GM23248 (cell line): ENCODE measurements around the gene NEK6. TPM values are rescaled to one million over a fixed set of nuclear protein-coding genes. Genes with fewer than 3 reads are reported as not detected.
A peak's percentile ranks its signal among the peaks of the same experiment; 100 is the strongest.

Experiments
- DNase-seq: peaks from one replicate; pipeline ENCODE4 v3.0.0-alpha.2; 2015
- H2AFZ ChIP-seq: fragments of 200-600 bp; sonication (generic); 2 replicates; pipeline ENCODE4 v1.6.1; 2016; ENCODE audit warnings: antibody characterized with exemption
- H3F3A ChIP-seq: fragments of 200-600 bp; sonication (generic); 2 replicates; pipeline ENCODE4 v1.6.1; 2016; ENCODE audit warnings: mild to moderate bottlenecking, antibody characterized with exemption, mixed run types; ENCODE audit not compliant: insufficient read depth
- H3K27ac ChIP-seq: fragments of 200-600 bp; sonication (generic); 2 replicates; pipeline ENCODE4 v1.5.1; 2016; ENCODE audit warnings: mild to moderate bottlenecking
- H3K27me3 ChIP-seq: fragments of 200-600 bp; sonication (generic); replicated peaks from 2 replicates; pipeline ENCODE4 v1.6.1; 2016; ENCODE audit warnings: mild to moderate bottlenecking; ENCODE audit not compliant: insufficient read depth
- H3K36me3 ChIP-seq: fragments of 200-600 bp; sonication (generic); 2 replicates; pipeline ENCODE4 v1.6.1; 2016; ENCODE audit warnings: low read depth, mild to moderate bottlenecking
- H3K4me1 ChIP-seq: fragments of 200-600 bp; sonication (generic); 2 replicates; pipeline ENCODE4 v1.6.1; 2016; ENCODE audit warnings: mild to moderate bottlenecking; ENCODE audit not compliant: insufficient read depth
- H3K4me2 ChIP-seq: fragments of 200-600 bp; sonication (generic); one replicate; pipeline ENCODE4 v1.6.1; 2016; ENCODE audit warnings: mild to moderate bottlenecking; ENCODE audit not compliant: unreplicated experiment
- H3K4me3 ChIP-seq: fragments of 200-600 bp; sonication (generic); 2 replicates; pipeline ENCODE4 v1.5.1; 2016; ENCODE audit warnings: mild to moderate bottlenecking
- H3K79me2 ChIP-seq: fragments of 200-600 bp; sonication (generic); 2 replicates; pipeline ENCODE4 v1.6.1; 2016; ENCODE audit warnings: mild to moderate bottlenecking; ENCODE audit not compliant: insufficient read depth
- H3K9ac ChIP-seq: fragments of 200-600 bp; sonication (generic); 2 replicates; pipeline ENCODE4 v1.6.1; 2016; ENCODE audit warnings: mild to moderate bottlenecking
- H3K9me2 ChIP-seq: fragments of 200-600 bp; sonication (generic); 2 replicates; pipeline ENCODE4 v1.6.1; 2016; ENCODE audit warnings: mixed run types, mild to moderate bottlenecking, moderate library complexity; ENCODE audit not compliant: insufficient read depth
- H3K9me3 ChIP-seq: fragments of 200-600 bp; sonication (generic); one replicate; pipeline ENCODE4 v1.6.1; 2017; ENCODE audit warnings: low read depth
- H4K20me1 ChIP-seq: fragments of 200-600 bp; sonication (generic); 2 replicates; pipeline ENCODE4 v1.6.0; 2016; ENCODE audit not compliant: insufficient read depth
- EZH2 ChIP-seq: fragments of 200-600 bp; sonication (generic); IDR thresholded peaks from 2 replicates; pipeline ENCODE4 v1.6.1; 2018; ENCODE audit warnings: antibody characterized with exemption, mild to moderate bottlenecking; ENCODE audit not compliant: insufficient read depth, poor library complexity, severe bottlenecking
- EZH2phosphoT487 ChIP-seq: fragments of 200-600 bp; sonication (generic); IDR thresholded peaks from 2 replicates; pipeline ENCODE4 v1.6.1; 2018; ENCODE audit warnings: antibody characterized with exemption, moderate library complexity, mild to moderate bottlenecking, low read depth; ENCODE audit not compliant: insufficient read depth
- WGBS, 2 experiments: methylation state at CpG; one replicate each; pipeline ENCODE4 v1.1.6; 2015 to 2017; ENCODE audit warnings: low lambda C conversion rate in 2 of 2, low coverage in 1 of 2; ENCODE audit errors: missing lambda C conversion rate in 2 of 2; 5-methylcytosine and 5-hydroxymethylcytosine counted together
- in situ Hi-C: fragments of 300-500 bp; cut with MboI; formaldehyde crosslinking; loops from 2 replicates; pipeline ENCODE4 v1.15.0; 2020
- polyA plus RNA-seq: library from polyadenylated mRNA; unstranded; fragments of >200 nt; fragmentation: Nextera tagmentation; extraction: Ambion mirVana; gene quantifications from 2 replicates; pipeline ENCODE4 v1.2.1, GENCODE V29; 2016
- total RNA-seq: library from RNA; depleted of rRNA; stranded (reverse); fragments of >200 nt; shearing (Covaris generic); gene quantifications from 2 replicates; pipeline ENCODE4 v1.2.3, GENCODE V29; 2014

The NEK6 gene
- total and polyA plus RNA-seq, 2 experiments from 2014 or later = 43.7 to 69.6 TPM

DNA sequence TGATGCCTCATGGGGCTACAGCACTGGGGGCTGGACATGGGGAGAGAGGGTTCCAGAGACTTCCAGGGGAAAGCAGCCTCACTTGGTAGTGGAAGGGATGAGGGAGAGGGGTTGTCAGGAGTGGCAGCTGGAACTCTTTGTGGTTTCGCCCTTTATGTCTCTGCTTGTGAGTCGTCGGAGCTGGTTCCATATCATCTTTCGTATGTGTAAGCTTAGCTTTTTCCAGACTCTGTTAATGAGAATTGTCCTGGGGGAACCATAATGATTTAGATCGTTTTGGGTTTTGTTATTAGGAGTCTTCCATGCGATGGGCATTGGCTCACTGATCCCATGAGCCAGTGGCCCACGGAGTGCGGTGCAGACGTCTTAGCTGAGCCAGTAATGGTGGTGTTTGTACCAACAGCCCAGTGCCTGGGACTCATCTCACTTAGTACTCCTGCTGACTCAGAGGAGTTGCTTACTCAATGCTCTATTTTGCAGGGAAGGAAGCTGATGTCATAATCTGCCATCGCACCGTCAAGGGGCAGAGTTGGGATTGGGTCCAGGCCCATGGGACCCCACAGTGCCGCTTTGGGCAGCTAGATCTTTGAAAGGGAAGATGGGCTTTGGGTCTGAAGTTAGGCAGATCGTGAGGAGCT, 48.5 kb downstream of the NEK6 start:
- Histone ChIP-seq H3K79me2 (peaks cover 95% of the 10 kb centered on the region), H2AFZ (no peak overlapping the region), H3F3A (peaks cover 28% of the 10 kb centered on the region), H3K9me2 (no peaks in the 10 kb centered on the region), H3K9me3 (no peaks in the 10 kb centered on the region), H3K4me1 (peaks cover 22% of the 10 kb centered on the region), H3K4me2 (peak overlapping the region; percentile 57), H3K4me3 (no peak overlapping the region), H3K36me3 (peaks cover 7% of the 10 kb centered on the region), H3K27ac (peak overlapping the region; percentile 92), H3K9ac (peak overlapping the region; percentile 49), H3K27me3 (no peaks in the 10 kb centered on the region), H4K20me1 (no peaks in the 10 kb centered on the region)
- 39 to 45% methylated on average over 13 of the region's 13 CpGs for WGBS, 2 experiments
- in situ Hi-C loops = no loop called here
- DNase-seq = peak; percentile 96
- TF ChIP-seq EZH2 (no peak), EZH2phosphoT487 (no peak)

GRCh38 chr9:124307379-124308030, 49.8 kb downstream of the NEK6 start:
- H3K79me2 ChIP-seq = peaks cover 95% of the 10 kb centered on the region
- in situ Hi-C loops = no loop called here

DNA sequence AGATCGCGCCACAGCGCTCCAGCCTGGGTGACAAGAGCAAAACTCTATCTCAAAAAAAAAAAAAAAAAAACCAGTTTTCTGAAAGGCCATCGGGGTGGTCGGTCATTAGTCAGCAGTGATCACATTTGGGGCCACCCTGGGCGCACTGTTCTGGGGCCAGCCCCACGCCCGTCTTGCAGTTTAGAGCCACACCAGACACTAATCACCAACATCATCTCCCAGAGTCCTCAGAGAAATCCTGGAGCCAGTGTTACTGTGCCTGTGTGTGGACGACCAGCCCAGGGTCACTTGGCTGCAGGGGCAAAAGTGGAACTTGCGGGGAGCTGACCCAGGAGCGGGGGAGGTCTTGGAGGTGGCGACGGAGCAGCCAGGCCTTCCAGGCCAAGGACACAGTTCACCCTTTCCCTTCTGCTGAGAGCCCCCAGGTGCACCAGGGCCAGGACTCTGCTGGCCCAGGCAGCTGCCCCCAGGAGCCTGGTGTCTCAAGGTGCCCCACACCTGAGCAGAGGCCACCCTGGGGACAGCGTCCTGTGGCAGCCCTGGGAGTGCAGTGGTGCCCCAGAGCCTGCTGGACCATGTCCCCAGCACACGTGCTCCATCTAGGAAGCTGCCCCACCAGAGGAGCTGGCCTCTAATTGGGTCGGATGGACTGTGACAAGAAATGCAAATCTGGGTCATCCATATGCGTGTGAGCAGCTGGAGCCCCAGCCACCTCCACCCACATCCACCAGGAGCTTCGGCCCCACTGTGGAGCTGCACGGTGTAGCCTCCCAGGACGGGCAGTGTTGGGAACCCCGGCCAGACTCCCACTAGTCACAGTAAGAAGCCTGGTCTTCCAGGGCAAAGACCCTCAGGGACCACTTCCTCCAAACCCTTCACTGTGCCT, 51.1 kb downstream of the NEK6 start:
- Histone ChIP-seq H4K20me1 (no peaks in the 10 kb centered on the region), H3K36me3 (peaks cover 11% of the 10 kb centered on the region), H3K4me2 (no peak overlapping the region), H3K27ac (peak overlapping the region; percentile 61), H3K9ac (no peak overlapping the region; the same call in 1 of the 2 replicates), H3K4me1 (peaks cover 22% of the 10 kb centered on the region), H3F3A (peaks cover 28% of the 10 kb centered on the region), H3K4me3 (no peak overlapping the region), H3K9me2 (no peaks in the 10 kb centered on the region), H3K27me3 (no peaks in the 10 kb centered on the region), H3K79me2 (peaks cover 92% of the 10 kb centered on the region), H3K9me3 (no peaks in the 10 kb centered on the region), H2AFZ (no peak overlapping the region)
- WGBS, 2 experiments = 93 to 97% methylated on average over 19 to 21 of the region's 21 CpGs
- in situ Hi-C loops = no loop called here
- DNase-seq = no peak
- no peak for TF ChIP-seq EZH2

More at GRCh38 chr9:124307379-124308030, 49.8 kb downstream of the NEK6 start:
- no peaks in the 10 kb centered on the region for H3K9me2 ChIP-seq
- no peak overlapping the region for H3K4me3 ChIP-seq
- 87 to 89% methylated on average over 24 of the region's 24 CpGs for WGBS, 2 experiments
- no peaks in the 10 kb centered on the region for H3K9me3 ChIP-seq
- DNase-seq = no peak
- H2AFZ ChIP-seq = no peak overlapping the region
- TF ChIP-seq EZH2phosphoT487 = no peak
- no peak for TF ChIP-seq EZH2
- no peaks in the 10 kb centered on the region for H4K20me1 ChIP-seq
- peaks cover 7% of the 10 kb centered on the region for H3K36me3 ChIP-seq
- H3K4me1 ChIP-seq = peaks cover 22% of the 10 kb centered on the region
- H3K27me3 ChIP-seq = no peaks in the 10 kb centered on the region
- no peak overlapping the region for H3K4me2 ChIP-seq
- H3F3A ChIP-seq = peaks cover 28% of the 10 kb centered on the region
- H3K27ac ChIP-seq = peak overlapping the region; percentile 92
- H3K9ac ChIP-seq = 0 out of 2 replicates have a peak overlapping the region, but pooled peaks have one; percentile 12

DNA sequence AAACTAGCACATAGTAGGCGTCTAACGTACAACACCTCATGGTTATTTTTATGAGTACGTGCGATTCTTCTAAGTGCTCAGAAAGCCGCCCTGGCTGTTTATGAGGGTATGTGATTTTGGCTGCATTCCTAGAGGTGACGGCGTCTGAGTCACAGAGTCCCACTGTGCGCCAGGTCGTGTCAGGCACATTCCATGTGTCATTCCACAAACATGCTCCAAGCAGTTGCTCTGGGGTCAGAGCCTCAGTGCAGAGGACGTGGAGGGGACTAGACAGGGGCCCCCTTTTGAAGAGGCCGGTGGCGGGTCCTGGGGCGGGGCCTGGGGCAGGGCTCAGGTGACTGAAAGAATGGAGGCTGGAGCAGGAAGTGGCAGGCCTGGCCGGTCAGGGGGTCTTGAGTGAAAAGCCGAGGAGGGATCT, 51.9 kb downstream of the NEK6 start:
- Histone ChIP-seq H3K36me3 (peaks cover 11% of the 10 kb centered on the region), H3K4me2 (peak overlapping the region; percentile 25), H3K9me3 (no peaks in the 10 kb centered on the region), H4K20me1 (no peaks in the 10 kb centered on the region), H3F3A (peaks cover 26% of the 10 kb centered on the region), H3K9me2 (no peaks in the 10 kb centered on the region), H3K27ac (peak overlapping the region; percentile 61), H3K4me1 (peaks cover 22% of the 10 kb centered on the region), H2AFZ (no peak overlapping the region), H3K4me3 (no peak overlapping the region), H3K27me3 (no peaks in the 10 kb centered on the region), H3K9ac (peak overlapping the region; percentile 36; the same call in 1 of the 2 replicates), H3K79me2 (peaks cover 84% of the 10 kb centered on the region)
- in situ Hi-C loops = loop anchor here (10.0 kb wide), 1 partner anchor 175 kb away; no protein-coding TSS in a partner anchor
- WGBS, 2 experiments = 12 to 15% methylated on average over 11 to 15 of the region's 15 CpGs
- DNase-seq = peak; percentile 98
- no peak for TF ChIP-seq EZH2phosphoT487
- no peak for TF ChIP-seq EZH2
